ENCODE measurements around the gene CHN1. TPM values are rescaled to one million over a fixed set of nuclear protein-coding genes. Genes with fewer than 3 reads are reported as not detected.

The CHN1 gene
- total RNA-seq, 6 donors from 2014 or later: 7.2 to 27.1 (median 11.0) TPM

DNA sequence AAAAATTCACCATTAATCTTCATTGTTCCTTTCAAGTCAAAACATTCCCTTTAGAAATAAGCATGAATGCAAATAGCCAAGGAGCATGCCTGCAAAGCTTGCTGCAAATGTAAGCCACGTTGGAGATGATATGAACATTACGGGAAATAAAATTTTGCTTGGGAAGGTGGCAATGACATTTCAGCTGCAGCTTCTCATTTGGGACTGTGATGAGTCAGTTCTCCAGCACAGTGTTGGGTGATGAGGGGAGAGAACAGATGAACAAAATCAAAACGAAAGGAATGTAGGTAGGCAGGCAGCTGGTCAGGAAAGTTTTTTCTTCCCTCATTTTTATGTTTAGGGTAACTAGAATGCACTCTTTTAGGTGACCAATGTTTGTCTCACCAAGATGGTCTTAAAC is 175.6 kb downstream of the CHN1 start:
- TF ChIP-seq, protein P1, sequence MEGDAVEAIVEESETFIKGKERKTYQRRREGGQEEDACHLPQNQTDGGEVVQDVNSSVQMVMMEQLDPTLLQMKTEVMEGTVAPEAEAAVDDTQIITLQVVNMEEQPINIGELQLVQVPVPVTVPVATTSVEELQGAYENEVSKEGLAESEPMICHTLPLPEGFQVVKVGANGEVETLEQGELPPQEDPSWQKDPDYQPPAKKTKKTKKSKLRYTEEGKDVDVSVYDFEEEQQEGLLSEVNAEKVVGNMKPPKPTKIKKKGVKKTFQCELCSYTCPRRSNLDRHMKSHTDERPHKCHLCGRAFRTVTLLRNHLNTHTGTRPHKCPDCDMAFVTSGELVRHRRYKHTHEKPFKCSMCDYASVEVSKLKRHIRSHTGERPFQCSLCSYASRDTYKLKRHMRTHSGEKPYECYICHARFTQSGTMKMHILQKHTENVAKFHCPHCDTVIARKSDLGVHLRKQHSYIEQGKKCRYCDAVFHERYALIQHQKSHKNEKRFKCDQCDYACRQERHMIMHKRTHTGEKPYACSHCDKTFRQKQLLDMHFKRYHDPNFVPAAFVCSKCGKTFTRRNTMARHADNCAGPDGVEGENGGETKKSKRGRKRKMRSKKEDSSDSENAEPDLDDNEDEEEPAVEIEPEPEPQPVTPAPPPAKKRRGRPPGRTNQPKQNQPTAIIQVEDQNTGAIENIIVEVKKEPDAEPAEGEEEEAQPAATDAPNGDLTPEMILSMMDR (IDR thresholded peaks at IDR 0.05): no peak
- no peak for TF ChIP-seq POLR2AphosphoS5 (IDR thresholded peaks at IDR 0.05)
- no peak for TF ChIP-seq POLR2A (IDR thresholded peaks at IDR 0.05)
- no peak for TF ChIP-seq EP300 (IDR thresholded peaks at IDR 0.05)
- no peak for ATAC-seq (ENCODE audit: low FRiP score in 2 of 2)
- no peak overlapping the region for H3K4me3 ChIP-seq

GRCh38 chr2:174827371-174828369 is 177.5 kb downstream of the CHN1 start:
- ATAC-seq (ENCODE audit: low FRiP score in 2 of 2) (no peak), DNase-seq (no peak)
- Histone ChIP-seq H3K27me3 (no peaks in the 10 kb centered on the region), H3K27ac (peak overlapping the region; percentile 3 to 61 (median 50)), H3K36me3 (no peaks in the 10 kb centered on the region), H3K9me3 (no peaks in the 10 kb centered on the region), H3K4me1 (peaks cover 0 to 16% (median 8%) of the 10 kb centered on the region in 4 donors), H3K4me3 (no peak overlapping the region)
- TF ChIP-seq POLR2AphosphoS5 (IDR thresholded peaks at IDR 0.05): no peak
- WGBS, 2 donors: 48 to 51% methylated on average over 9 of the region's 9 CpGs

More for the DNA sequence above, 175.6 kb downstream of the CHN1 start:
- Histone ChIP-seq H3K27ac (no peak overlapping the region), H3K27me3 (no peaks in the 10 kb centered on the region), H3K36me3 (no peaks in the 10 kb centered on the region), H3K9me3 (no peaks in the 10 kb centered on the region), H3K4me1 (peaks cover 0 to 16% (median 8%) of the 10 kb centered on the region in 4 donors)
- 68 to 80% methylated on average over 3 of the region's 3 CpGs for WGBS, 2 donors
- DNase-seq: no peak

GRCh38 chr2:174826051-174826450 is 179.1 kb downstream of the CHN1 start:
- WGBS, 2 donors: 41 to 53% methylated on average over 2 of the region's 2 CpGs
- Histone ChIP-seq H3K36me3 (no peaks in the 10 kb centered on the region), H3K4me1 (peaks cover 0 to 16% (median 8%) of the 10 kb centered on the region in 4 donors), H3K4me3 (no peak overlapping the region), H3K27me3 (no peaks in the 10 kb centered on the region), H3K9me3 (no peaks in the 10 kb centered on the region), H3K27ac (no peak overlapping the region)
- TF ChIP-seq POLR2AphosphoS5 (IDR thresholded peaks at IDR 0.05) (no peak), EP300 (IDR thresholded peaks at IDR 0.05) (no peak)
- TF ChIP-seq, protein P1 (IDR thresholded peaks at IDR 0.05): no peak
- DNase-seq (no peak), ATAC-seq (ENCODE audit: low FRiP score in 2 of 2) (no peak)

DNA sequence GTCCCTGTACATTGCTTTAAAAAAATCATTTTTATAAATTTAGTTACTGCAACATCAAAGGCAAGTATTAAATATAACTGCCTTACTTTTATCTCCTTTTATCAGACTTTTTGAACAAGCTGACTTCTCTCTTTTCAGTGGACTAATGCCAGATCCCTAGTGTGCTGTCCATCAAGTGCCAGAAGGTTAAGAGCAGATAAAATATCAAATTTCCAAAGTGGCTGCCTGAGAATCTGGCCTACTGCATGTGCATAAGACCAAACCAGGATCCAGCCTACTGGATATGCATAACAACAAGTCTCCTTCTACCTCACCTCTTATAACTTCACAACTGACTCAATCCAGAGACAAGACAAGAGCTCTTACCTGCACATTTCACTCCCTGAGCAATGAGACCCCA is 181.1 kb downstream of the CHN1 start:
- Histone ChIP-seq H3K27me3 (no peaks in the 10 kb centered on the region), H3K27ac (no peak overlapping the region), H3K9me3 (no peaks in the 10 kb centered on the region), H3K36me3 (no peaks in the 10 kb centered on the region), H3K4me1 (peaks cover 0 to 16% (median 8%) of the 10 kb centered on the region in 4 donors), H3K4me3 (no peak overlapping the region)
- TF ChIP-seq POLR2A (IDR thresholded peaks at IDR 0.05) (no peak), EP300 (IDR thresholded peaks at IDR 0.05) (no peak), POLR2AphosphoS5 (IDR thresholded peaks at IDR 0.05) (no peak)
- TF ChIP-seq, protein P1 (IDR thresholded peaks at IDR 0.05): no peak
- DNase-seq (no peak), ATAC-seq (ENCODE audit: low FRiP score in 2 of 2) (no peak)

DNA sequence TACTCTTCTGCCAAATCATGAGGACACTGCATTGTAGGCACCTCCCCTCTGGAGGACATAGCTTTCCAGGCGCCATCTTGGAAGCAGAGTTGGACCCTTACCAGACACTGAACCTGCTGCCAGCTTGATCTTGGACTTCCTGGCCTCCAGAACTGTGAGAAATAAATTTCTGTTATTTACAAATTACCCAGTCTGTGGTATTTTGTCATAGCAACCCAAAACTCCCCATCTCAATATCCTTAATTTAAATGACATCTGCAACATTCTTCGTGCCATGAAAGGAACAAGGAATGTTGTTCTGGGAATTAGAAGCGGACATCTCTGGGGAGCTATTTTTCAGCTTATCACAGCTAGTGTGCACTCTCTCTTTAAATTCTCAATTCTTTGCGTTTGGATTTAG is 183.6 kb downstream of the CHN1 start:
- WGBS, 2 donors: 87 to 88% methylated on average over 4 of the region's 4 CpGs
- no peak for DNase-seq
- H3K4me3 ChIP-seq: no peak overlapping the region
- no peaks in the 10 kb centered on the region for H3K36me3 ChIP-seq
- no peaks in the 10 kb centered on the region for H3K9me3 ChIP-seq
- no peak overlapping the region for H3K27ac ChIP-seq
- ATAC-seq (ENCODE audit: low FRiP score in 2 of 2): no peak
- no peak for TF ChIP-seq POLR2AphosphoS5 (IDR thresholded peaks at IDR 0.05)
- TF ChIP-seq, protein P1 (IDR thresholded peaks at IDR 0.05): no peak
- TF ChIP-seq EP300 (IDR thresholded peaks at IDR 0.05): no peak
- no peak for TF ChIP-seq POLR2A (IDR thresholded peaks at IDR 0.05)
- H3K4me1 ChIP-seq: peaks cover 0 to 7% (median 0%) of the 10 kb centered on the region in 4 donors
- no peaks in the 10 kb centered on the region for H3K27me3 ChIP-seq

Data from upper lobe of left lung (tissue), 6 donors.